GM12874 (cell line): ENCODE data around the gene CCDC188.

Experiments used
- TF ChIP-seq, protein P1 (sequence below): IDR thresholded peaks from 2 replicates; pipeline ENCODE4 v1.5.1; 2011; ENCODE audit warnings: low read depth, mild to moderate bottlenecking, control low read depth, low read length, moderate library complexity; ENCODE audit not compliant: insufficient read depth

Gene CCDC188

DNA sequence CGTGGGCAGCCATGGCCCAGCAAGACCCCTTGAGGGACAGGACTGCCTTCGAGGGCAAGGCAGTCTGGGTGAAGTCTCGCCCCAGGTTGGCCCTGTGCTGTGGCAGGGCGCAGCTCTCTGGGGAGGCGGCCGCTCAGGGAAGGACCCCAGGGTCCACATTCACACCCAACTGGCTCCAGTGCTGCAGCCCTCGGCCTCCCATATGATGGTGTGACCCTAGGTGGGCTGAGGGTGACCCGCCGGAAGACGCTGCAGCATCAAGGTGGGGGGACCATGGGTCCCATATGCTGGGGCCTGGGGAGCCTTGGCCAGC is 28.0 kb upstream of the CCDC188 start:
- TF ChIP-seq, protein P1, sequence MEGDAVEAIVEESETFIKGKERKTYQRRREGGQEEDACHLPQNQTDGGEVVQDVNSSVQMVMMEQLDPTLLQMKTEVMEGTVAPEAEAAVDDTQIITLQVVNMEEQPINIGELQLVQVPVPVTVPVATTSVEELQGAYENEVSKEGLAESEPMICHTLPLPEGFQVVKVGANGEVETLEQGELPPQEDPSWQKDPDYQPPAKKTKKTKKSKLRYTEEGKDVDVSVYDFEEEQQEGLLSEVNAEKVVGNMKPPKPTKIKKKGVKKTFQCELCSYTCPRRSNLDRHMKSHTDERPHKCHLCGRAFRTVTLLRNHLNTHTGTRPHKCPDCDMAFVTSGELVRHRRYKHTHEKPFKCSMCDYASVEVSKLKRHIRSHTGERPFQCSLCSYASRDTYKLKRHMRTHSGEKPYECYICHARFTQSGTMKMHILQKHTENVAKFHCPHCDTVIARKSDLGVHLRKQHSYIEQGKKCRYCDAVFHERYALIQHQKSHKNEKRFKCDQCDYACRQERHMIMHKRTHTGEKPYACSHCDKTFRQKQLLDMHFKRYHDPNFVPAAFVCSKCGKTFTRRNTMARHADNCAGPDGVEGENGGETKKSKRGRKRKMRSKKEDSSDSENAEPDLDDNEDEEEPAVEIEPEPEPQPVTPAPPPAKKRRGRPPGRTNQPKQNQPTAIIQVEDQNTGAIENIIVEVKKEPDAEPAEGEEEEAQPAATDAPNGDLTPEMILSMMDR = no peak

DNA sequence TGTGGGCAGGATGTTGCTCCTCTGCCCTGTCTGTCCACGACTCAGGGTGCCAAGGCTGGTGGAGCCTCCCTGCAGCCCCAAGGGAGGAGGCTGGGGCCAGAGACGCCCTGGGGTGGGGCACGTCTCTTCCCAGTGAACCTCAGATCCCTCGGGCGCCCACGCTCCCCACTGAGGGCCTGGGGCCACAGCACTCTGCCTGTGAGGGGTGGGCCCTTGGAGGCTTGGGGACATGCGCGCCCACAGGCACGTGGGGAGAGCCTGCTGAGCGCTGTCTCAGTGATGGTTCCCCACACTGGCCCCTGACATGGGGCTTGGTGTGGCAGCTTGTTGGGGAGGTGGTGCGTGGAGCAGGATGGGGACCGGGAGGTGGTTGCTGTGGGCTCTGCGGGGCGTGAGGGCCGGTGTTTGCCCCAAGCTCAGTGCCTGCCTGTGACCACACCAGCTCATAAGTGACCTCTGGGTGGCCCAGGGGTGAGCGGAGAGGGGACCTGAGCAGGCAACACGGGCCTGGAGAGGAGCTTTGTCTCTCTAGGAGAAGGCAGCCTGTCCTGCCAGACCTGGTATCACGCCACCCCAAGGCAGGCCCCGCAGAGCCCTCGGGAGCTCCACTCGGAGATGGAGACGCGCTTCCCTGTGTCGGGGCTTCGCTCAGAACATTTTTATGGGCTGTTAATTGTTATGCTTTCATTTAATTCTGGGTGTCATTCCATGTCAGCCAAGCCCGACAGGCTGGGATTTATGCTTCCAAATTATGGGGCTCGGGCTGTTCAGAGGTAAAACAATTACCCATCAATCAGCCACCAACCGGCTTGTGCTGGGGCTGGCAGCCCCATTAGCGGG is 27.4 kb upstream of the CCDC188 start:
- TF ChIP-seq, protein P1 = no peak

- TF ChIP-seq, protein P1 = no peak
Measured at GRCh38 chr22:20177217-20177911, 26.5 kb upstream of the CCDC188 start.

- TF ChIP-seq, protein P1 = no peak
Measured at GRCh38 chr22:20176421-20177085, 25.7 kb upstream of the CCDC188 start.

- TF ChIP-seq, protein P1 = no peak
Measured at GRCh38 chr22:20175597-20175900, 24.7 kb upstream of the CCDC188 start.

- TF ChIP-seq, protein P1 = 0 out of 2 replicates have a peak, but pooled peaks have one; percentile 23
Measured at GRCh38 chr22:20174785-20175596, 24.1 kb upstream of the CCDC188 start.

GRCh38 chr22:20173772-20174171 is 22.9 kb upstream of the CCDC188 start:
- TF ChIP-seq, protein P1 = no peak
